ENCODE measurements around the gene TRIM21. TPM values are rescaled to one million over a fixed set of nuclear protein-coding genes. Genes with fewer than 3 reads are reported as not detected.

The TRIM21 gene
- total and polyA plus RNA-seq, 9 of the 15 experiments (the other 6 are each of a cell fraction or from before 2014, with no cell fraction given), result 9.2 to 21.1 (median 10.8) TPM

DNA sequence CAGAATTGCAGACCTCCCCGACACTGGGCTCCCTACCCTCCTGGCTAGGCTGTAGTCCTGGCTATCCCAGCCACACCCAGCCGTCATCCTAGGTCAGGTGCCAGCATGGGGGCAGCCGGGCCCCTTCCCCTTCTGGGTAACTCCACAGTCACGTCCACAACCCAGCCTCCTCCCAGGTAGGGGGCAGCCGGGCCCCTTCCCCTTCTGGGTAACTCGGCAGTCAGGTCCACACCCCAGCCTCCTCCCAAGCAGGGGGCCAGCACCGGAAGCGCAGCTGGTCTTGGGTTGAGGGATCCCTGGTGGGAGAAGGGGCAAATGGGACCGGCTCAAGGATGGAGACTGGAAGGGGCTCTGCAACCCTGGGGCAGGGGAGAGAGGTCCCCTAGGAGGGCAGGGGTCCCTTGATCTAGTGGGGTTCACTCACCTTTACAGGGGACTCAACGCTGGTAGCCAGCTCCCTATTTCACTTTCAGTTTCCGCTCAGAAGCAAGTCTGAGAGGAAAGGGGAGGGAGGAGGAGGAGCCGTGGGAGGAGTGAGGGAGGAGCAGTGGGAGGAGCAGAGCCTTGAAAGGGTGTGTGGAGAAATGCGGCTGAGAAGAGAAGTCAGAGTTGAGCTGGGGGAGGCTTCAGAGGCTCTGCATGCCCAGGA is at the start of gene TRIM21 (continued):
- TF ChIP-seq NFIX (CRISPR knock-in tag; IDR thresholded peaks at IDR 0.05; ENCODE audit: low read depth) (no peak), ZC3H4 (CRISPR knock-in tag; IDR thresholded peaks at IDR 0.05; ENCODE audit: borderline replicate concordance) (no peak), RHOXF2B (CRISPR knock-in tag; conservative IDR thresholded peaks at IDR 0.05) (no peak), ZNF41 (CRISPR knock-in tag; conservative IDR thresholded peaks at IDR 0.05) (no peak), HDAC6 (IDR thresholded peaks at IDR 0.05; ENCODE audit: low read depth, low read length) (no peak), CTBP1 (IDR thresholded peaks at IDR 0.05; ENCODE audit: borderline replicate concordance) (peak; percentile 41; the same call in 1 of the 2 replicates), HDAC1 (IDR thresholded peaks at IDR 0.05) (peak in 1 of 2 experiments; percentile 56; a peak in 1 of 4 replicates), L3MBTL2 (IDR thresholded peaks at IDR 0.05) (0 out of 2 replicates have a peak, but pooled peaks have one; percentile 18), PHF20 (IDR thresholded peaks at IDR 0.05; ENCODE audit: partially characterized antibody) (peak; percentile 46), SMARCC2 (IDR thresholded peaks at IDR 0.05; ENCODE audit: low read depth) (0 out of 2 replicates have a peak, but pooled peaks have one; percentile 21), KLF10 (CRISPR knock-in tag; IDR thresholded peaks at IDR 0.05) (no peak), PHB2 (IDR thresholded peaks at IDR 0.05; ENCODE audit: low read depth) (no peak), MYC (IDR thresholded peaks at IDR 0.05; ENCODE audit: low read depth, low read length) (no peak), MYC (CRISPR knock-in tag; IDR thresholded peaks at IDR 0.05; ENCODE audit: borderline replicate concordance, low read depth) (no peak), CREB1 (IDR thresholded peaks at IDR 0.05) (no peak), CREB1 (CRISPR knock-in tag; IDR thresholded peaks at IDR 0.05) (no peak), TAF1 (IDR thresholded peaks at IDR 0.05; ENCODE audit: control insufficient read depth, extremely low read depth, insufficient read depth, low read length, severe bottlenecking) (peak; percentile 19), MED1 (CRISPR knock-in tag; IDR thresholded peaks at IDR 0.05; ENCODE audit: borderline replicate concordance) (no peak)
- TF ChIP-seq, protein P1, sequence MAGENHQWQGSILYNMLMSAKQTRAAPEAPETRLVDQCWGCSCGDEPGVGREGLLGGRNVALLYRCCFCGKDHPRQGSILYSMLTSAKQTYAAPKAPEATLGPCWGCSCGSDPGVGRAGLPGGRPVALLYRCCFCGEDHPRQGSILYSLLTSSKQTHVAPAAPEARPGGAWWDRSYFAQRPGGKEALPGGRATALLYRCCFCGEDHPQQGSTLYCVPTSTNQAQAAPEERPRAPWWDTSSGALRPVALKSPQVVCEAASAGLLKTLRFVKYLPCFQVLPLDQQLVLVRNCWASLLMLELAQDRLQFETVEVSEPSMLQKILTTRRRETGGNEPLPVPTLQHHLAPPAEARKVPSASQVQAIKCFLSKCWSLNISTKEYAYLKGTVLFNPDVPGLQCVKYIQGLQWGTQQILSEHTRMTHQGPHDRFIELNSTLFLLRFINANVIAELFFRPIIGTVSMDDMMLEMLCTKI (IDR thresholded peaks at IDR 0.05; ENCODE audit: partially characterized antibody), result no peak
- TF ChIP-seq, protein P2, sequence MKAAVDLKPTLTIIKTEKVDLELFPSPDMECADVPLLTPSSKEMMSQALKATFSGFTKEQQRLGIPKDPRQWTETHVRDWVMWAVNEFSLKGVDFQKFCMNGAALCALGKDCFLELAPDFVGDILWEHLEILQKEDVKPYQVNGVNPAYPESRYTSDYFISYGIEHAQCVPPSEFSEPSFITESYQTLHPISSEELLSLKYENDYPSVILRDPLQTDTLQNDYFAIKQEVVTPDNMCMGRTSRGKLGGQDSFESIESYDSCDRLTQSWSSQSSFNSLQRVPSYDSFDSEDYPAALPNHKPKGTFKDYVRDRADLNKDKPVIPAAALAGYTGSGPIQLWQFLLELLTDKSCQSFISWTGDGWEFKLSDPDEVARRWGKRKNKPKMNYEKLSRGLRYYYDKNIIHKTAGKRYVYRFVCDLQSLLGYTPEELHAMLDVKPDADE (conservative IDR thresholded peaks at IDR 0.05; ENCODE audit: control insufficient read depth, low read depth, low read length), result no peak
- TF ChIP-seq, protein P3, sequence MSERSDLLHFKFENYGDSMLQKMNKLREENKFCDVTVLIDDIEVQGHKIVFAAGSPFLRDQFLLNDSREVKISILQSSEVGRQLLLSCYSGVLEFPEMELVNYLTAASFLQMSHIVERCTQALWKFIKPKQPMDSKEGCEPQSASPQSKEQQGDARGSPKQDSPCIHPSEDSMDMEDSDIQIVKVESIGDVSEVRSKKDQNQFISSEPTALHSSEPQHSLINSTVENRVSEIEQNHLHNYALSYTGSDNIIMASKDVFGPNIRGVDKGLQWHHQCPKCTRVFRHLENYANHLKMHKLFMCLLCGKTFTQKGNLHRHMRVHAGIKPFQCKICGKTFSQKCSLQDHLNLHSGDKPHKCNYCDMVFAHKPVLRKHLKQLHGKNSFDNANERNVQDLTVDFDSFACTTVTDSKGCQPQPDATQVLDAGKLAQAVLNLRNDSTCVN (CRISPR knock-in tag; IDR thresholded peaks at IDR 0.05), result 0 out of 2 replicates have a peak, but pooled peaks have one; percentile 51
- TF ChIP-seq, protein P4, sequence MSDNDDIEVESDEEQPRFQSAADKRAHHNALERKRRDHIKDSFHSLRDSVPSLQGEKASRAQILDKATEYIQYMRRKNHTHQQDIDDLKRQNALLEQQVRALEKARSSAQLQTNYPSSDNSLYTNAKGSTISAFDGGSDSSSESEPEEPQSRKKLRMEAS (CRISPR knock-in tag; IDR thresholded peaks at IDR 0.05), result no peak; the same call in 1 of the 2 replicates
- TF ChIP-seq, protein P5, sequence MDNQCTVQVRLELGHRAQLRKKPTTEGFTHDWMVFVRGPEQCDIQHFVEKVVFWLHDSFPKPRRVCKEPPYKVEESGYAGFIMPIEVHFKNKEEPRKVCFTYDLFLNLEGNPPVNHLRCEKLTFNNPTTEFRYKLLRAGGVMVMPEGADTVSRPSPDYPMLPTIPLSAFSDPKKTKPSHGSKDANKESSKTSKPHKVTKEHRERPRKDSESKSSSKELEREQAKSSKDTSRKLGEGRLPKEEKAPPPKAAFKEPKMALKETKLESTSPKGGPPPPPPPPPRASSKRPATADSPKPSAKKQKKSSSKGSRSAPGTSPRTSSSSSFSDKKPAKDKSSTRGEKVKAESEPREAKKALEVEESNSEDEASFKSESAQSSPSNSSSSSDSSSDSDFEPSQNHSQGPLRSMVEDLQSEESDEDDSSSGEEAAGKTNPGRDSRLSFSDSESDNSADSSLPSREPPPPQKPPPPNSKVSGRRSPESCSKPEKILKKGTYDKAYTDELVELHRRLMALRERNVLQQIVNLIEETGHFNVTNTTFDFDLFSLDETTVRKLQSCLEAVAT (IDR thresholded peaks at IDR 0.05), result no peak
